HS-27A (cell line): ENCODE results near the gene DNAH11.

ENCODE experiments used
- DNase-seq: peaks from one replicate; pipeline ENCODE4 v3.0.0-alpha.2; 2012; ENCODE audit warnings: low read depth, missing footprints

DNAH11 gene

DNA sequence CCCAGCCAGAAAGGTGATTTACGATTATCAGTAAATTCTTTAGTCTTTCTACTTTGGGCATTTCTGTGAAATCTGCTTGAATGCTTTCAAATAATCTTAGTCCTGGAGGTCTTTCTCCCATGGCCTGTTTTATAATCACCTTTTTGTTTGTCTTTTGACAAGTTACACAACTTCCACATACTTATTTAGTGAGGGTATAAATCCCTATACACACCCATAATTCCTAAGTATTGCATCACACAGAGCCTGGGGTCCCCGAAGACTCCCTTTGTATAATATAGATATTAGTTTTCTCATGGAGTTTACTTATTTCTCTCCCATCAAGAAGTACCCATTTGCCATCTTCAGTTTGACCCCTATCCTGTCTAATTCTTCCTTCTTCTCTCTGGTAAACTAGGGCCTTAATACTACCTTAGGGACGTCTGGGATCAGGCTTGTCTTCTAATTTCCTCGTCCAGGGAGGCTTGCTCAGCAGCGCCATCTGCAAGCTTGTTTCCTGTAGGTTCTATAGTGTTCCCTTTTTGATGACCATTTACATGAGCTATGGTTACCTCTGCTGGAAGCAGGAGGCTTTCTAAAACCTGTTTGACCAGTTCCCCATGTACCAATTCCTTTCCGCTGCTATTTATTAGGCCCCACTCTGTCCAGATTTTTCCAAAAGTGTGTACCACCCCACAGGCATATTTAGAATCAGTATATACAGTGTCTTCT lies 8.1 kb downstream of the DNAH11 start:
- DNase-seq = no peak

DNA sequence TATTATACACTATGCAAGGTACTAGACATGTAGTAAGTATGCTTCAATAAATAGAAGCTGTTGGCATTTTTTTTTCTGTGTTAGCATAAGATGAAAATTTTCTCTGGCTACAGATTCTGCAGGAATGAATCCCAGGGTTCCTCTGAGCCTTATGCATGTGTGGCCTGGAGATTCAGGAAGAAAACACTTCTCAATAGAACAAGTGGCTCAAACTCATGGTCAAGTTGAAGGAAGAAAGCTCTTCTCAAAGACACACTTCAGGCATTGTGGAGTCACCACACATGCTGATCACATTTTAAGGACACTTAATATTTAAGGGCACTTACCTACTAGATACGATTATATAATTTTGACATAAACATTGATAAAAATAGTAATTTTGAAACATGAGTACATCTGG lies 19.5 kb downstream of the DNAH11 start:
- no peak for DNase-seq

DNA sequence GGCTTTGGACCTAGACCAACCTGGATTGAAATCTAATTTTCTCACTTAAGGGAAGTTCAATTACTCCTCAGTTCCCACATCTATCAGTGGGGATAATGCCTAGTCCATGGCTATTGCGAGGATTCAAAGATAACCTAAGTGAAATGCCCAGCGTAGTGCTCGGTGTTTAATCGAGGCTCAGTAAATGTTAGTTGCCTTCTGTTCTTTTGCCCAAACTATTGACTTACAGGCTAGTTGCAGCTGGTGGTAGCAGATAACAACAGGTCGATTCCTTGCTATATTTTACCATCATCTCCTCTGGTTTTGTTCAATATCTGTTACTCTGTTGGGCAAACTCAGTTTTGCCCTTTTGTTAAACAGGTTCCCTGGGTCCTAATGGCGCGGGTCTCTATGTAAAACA lies 22.8 kb downstream of the DNAH11 start:
- no peak for DNase-seq

DNA sequence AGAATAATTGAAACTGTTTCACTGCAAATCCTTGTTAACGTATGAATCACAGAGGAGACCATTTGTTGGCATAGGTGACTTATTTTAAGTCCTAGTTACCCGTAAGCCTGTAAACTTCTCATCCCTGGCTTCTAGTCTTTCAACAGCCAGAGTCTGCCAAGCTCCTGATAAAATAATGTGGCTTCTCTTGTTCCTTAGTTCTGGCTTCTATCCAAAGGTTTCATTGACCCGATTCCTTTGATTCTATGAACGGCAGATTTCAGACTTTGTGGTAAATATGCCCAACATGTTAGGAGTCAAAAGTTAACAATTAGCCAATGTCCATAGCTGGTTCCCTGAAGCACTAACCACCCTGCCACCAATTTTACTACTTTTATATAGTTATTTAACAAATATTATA lies 23.3 kb downstream of the DNAH11 start:
- no peak for DNase-seq

DNA sequence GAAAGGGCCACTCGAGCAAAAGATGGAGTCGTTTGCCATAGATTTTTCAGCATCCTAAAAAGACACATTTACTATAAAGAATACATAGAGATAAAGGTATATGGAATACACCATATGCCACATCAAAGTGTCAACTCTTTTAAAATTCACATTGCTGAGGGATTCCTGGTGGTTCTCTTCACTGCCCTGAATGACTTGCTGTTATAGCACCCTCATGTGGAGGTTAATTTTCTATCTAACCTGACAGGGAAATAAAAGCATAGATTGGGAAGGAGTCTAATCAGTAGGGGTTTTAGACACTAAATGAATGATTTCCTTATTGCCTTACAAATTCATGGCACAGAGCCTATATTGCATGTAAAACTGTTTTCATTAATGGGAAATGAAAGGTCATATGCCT lies 25.9 kb downstream of the DNAH11 start:
- no peak for DNase-seq

DNA sequence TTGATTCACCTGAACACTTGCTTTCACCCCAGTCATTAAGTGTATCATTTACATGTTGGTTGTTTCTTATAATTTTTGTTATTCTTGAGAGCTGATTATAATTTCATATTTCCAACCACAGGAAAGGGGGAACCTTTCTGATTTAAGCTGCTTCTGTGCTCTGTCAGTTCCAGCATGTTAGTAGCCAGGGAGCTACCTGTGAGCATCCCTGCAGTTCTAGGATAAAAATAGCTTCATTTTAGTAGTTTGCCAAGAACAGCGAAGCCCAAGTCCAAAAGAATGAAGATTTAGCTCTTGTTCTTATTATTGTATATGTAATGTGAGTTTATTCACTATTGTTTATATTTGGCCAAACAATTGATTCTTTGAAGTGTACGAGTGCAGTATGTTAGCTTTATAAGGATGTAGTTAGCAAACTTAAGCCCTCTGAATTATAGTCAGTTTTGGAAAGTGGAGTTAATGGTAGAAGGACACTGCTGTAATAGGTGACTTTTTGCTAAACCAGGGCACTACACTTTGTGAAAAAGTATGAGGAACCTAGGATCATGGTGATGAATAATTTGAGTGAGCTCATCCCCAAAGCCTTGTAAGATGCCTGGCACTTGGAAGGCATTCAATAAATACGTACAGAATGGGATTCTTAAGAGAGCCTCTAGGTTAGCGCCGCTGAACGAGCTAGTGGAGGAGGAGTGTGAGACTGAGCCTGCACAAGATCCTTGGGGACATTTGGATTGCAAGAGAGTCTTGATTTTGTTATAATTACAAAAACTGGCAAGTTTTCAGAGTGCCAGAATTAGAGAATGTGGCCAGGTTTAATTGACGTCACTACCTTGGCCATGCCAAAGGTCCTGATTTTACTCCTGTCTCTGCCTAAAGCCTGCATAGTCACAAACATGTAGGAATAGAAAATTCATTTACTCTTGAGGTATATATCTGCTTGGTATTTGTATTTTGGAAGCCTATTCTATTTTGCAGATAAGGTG lies 29.8 kb downstream of the DNAH11 start:
- no peak for DNase-seq

DNA sequence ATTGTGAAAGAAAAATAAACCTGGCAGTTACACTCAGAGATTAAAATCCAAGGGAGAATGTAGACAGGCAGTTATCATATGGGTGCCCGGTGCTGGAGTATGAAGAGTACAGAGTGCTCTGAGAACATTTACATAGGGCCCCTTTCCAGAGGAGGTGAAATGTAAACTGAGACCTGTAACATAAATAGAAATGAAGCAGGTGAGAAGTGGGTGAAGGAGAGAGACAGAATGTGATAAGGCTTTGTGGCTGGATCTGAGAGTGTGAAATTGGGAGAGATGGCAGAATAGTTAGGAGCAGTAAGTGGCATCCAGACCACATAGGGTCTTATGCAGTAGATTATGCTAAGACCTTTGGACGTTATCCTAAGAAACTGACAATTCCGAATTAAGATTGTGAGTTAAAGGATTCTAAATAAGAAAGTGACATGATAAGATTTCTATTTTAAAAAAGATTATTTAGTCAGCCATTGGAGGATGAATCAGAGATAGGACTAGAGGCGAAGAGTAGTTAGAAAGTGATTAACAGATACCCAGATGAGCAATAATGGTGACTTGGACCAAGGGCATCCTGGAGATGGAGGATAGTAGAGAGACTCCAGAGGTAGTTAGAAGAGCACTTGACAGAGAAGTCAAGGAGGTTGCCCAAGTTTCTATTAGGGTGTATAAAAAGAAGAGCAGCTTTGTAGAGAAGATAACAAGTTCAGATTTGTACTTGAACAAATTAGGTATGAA lies 36.7 kb downstream of the DNAH11 start:
- DNase-seq = no peak

DNA sequence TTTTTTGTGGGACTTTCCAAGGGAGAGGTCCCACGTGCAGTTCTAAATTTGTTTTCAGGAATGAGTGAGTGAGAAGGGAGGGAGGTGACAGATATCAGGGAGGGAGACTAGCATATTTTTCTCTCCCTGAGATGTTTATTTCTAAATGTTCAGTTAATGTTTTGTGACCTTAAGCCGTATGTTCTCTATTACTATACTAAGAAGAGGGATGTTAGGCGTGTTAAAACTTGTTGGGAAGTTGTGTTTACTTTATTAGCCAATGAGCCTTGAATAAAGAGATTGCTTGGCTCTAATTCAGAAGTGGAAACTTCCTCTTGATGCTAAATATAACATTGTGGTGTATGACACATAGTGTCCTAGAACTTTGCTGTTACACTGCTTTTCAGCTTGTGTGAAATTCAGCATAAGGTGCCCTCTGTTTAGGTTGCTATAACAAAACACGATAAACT lies 37.3 kb downstream of the DNAH11 start:
- no peak for DNase-seq

DNA sequence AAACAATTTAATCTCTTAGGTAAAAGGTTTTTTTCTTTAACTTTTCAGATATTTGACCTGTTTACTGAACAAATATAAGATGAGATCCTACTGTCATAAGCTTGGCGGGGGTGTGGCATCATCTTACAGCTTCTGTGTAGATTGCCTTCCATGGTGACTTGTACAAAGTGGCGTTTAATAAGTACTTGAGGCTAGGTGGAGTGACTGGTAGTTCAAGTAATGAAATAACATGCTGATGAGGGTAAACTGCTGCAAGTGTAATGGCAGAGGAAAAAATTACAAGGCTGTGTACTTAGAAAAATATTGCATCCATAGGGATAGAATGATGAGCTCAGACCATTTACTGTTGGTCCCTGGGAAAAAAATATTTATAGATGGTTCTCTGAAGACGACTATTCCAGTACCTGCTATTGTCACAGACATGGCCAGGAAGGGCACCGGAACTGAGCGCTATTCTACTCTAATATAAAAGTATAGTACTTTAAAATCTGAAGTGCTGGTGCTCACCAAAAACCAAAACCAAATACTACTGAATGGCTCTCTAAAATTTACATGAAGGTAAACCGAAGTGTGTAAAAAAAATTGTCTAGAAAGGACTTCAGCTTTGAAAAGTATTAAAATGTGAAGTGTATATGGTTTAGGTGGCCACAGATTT lies 42.4 kb downstream of the DNAH11 start:
- DNase-seq = no peak

DNA sequence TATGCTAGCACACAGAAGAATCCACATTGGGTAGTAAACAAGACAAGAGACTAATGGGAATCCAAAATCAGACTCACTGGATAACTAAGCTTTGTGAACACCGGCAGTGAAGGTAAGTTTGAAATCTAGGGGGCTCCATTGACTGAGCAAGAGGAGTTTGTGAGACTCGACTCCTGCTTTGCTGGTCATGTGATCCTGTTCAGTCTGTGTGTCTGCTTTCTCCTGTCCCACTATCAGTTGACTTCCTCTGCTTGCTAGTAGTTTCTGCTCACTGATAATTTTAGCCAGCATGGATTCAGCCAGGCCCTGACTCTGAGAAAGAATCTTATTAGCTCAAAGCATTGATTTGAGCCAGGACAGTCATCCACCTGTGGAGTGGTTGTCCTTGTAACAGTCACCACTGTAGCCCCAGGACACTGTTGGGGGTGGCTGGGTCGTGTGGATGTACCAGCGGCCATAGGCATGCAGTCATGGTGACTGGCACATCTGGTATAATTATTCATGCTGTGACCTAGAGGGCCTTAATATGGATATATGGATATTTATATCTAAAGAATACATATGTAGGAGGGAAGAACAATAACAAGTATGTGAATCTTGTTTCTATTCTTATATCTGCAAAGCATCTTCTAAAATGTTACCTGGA lies 44.4 kb downstream of the DNAH11 start:
- DNase-seq = no peak

DNA sequence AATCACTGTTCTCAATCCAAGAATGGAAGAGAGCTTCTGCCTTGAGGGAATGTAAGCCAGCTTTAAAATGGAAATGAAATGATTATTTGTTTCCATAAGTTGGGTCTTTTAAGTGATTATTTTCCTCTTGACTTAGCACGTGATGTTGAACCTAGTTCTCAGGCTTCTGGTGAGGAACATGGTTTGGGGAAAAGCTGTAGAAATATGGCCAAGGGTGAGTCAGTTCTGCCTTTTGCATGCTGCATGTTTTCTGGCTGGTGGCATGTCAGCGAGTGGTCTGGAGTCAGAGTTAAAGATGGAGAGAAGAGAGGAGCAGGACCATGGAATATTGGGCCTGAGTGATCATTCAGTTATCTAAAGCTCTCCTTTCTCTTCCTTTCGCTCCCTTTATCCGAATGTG lies 54.0 kb downstream of the DNAH11 start:
- DNase-seq = no peak

DNA sequence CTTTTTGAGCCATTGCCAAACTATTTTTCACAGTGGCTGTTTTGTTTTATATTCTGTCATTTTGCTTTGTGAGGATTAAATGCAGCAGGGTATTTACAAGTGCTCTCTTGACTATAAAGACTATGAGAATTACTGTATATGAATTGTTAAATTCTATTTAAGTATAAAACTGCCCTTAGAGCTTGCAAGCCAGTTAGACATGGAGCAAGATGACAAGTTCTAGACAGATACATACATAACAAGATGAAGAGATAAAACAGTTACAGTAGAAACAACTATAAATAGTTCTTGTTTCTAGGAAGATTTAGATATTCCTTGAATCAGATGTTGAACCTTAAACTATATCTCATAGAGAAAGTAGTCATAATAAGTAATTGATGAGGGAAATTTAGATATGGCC lies 60.6 kb downstream of the DNAH11 start:
- no peak for DNase-seq

DNA sequence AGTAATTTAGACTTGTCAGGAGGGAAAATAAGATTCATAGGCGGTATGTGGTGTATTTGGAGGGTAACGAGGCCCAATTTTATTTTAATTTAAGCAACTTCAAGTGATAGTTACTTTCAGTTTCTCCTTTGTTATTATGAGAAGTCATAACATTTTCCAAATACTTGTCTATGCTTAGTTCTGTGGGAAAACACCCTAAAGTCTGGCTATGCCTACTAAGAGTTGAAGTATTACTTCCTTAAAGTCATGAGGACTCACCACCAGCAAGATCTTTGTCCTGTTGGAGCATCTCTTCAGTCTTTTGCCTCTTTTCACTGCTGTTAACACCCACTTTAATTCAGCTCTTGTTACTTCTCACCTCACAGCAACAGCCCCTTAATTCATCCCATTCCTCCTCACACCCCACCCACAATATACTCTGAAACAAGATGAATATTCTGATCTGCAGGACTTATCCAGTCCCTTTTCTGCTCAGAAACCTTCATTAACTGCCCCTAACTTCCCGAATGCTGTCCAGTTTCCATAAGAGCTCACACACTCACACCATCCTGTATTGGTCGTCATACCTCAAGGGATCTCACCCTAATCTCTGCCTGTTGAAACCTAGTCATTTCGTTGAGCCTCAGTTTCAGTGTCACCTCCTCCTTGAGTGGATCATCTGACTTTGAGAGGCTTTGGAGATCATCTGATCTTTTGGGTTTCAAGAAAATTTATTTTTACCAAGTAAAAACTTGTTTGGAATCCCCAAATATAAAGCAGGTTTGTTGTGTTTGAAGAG lies 61.3 kb downstream of the DNAH11 start:
- no peak for DNase-seq

DNA sequence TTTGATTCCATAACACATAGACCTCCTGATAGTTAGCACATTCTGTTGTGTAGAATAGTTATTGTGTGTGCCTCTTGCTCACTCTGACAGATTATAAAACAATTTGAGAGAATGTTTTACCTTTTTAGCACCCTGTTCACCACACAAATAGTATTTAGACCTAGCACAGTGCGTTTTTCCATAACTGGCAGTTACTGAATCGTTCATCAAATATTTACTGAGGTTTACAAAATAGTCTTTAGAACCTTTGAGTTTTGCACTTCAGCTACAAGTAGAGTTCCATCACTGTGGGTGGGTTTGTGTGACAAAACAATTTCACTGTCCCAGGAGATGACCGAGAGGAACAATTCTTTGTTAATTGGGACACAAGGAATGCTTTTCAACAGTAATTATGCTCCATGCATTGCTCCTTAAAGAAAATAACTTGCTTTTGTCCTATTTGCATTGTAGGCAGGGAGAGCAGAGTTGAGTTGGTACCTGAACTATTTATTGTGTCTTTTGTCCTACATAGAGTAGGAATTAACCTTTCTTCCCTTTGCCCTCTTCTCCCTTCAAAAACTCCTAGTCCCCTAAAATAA lies 62.3 kb downstream of the DNAH11 start:
- no peak for DNase-seq

DNA sequence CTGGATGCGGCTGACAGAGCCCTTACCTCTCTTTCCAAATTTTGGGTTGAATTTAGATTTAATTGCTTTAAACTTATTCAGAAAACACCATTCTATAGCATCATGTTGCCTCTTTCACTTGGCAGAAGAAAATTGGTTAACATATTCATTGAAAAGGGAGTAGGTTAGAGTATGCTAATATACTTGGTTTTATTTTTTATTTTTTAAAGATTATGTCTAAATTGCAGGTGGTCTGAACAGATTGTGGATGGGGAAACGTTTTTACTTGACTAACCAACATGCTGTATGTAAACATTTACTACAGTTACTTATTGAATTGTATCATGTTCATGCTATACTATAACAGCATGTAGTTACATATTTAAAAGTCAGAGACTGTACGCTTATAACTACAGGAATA lies 65.6 kb downstream of the DNAH11 start:
- no peak for DNase-seq

DNA sequence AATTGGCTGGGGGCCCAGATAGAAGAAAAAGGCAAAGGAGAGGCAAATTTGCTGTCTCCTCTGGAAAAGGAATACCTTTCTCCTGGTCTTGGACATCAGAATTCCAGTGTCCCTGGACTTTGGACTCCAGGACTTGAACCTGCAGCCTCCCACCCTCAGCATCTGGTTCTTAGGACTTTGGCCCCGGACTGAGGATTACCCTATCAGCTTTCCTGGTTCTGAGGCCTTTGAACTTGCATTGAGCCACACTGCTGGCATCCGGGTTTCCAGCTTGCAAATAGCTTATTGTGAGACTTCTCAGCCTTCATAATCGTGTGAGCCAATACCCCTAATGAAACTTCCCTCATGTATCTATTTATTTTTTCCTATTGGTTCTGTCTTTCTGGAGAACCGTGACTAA lies 68.3 kb downstream of the DNAH11 start:
- no peak for DNase-seq

DNA sequence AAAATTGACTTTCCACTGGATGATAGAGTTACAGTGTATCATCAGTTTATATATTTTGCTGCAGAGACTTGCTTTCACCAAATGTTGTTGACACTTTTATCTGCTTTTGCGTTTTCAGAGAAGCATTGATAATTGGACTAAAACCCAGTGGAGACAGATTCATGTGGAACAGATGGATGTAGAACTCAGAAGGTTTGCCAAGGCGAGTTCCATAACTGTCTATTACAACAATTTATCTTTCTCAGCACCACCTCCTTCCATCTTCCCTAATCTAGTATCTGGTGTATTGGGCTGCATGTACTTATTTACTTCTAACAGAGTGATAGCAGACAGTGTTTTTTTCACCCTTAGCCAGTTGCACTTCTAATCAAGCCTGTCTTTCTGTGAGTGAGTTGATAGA lies 73.3 kb downstream of the DNAH11 start:
- no peak for DNase-seq

DNA sequence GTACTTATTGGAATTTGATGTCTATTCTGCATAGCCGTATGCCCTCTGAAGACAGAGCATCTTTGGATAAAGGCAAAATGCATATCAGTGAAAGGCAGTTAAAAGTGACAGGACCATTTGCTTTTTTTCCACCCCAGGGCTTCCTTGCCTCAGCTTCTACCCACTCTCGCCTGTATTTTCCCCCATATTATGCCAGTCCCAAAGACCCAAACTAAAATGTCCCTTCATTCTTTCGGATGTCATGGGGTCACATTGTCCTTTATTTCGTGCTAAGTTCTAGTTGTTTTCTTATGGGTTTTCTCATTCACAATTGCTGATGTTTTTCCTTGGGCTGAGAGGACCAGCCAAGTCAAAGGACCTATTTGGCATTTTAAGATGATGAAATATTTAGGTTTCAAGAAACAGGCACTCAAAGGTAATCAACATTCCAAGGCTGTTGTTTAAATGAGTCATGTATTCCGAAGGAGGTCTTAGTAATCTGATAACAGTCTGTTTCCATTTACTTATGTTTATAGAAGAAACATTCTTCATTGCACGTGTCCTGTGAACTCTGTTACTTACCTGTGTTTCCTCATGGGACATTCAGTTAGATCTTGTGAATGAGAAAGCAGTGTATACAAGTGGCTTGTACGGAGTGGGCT lies 74.1 kb downstream of the DNAH11 start:
- DNase-seq = peak; percentile 61

DNA sequence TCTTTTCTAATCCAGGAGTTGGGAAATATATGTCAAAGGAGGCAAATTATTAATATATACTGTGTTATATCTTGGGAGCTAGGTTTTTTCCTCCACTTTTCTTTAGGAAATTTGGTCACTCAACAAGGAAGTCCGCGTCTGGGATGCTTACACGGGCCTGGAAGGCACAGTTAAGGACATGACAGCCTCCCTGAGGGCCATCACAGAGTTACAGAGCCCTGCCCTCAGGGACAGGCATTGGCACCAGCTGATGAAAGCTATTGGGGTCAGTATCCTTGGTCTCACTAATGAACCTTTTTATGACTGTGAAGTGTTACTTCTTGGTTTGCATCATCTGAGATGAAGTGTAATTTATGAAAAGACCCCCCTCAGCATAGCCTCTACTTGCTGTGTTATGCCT lies 74.7 kb downstream of the DNAH11 start:
- DNase-seq = no peak

DNA sequence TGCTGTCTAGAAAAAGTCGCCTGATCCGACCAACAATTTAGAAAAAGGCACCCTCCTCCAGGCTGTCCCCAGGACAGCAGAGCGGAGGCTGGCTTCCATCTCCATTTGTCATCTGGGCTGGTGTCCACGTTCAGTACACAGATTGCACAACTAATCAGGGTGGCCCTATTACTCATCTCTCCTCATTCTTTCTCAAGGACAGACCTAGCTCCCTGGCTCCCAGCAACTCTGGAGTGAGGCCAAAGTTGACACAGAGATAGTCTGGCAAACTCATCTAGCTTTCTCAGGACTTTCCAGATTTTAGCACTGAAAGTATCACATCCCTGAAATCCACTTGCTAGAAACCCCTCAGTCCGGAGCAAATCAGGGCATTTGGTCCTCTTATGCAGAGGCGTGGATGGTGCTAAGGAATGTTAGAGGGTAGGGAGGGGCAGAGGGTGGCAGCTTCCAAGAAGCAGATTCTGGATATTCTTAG lies 75.1 kb downstream of the DNAH11 start:
- peak; percentile 88 for DNase-seq
